Measurements from ENCODE around the gene PPM1J. TPM values are rescaled to one million over a fixed set of nuclear protein-coding genes. Genes with fewer than 3 reads are reported as not detected.

Gene PPM1J
- total and polyA plus RNA-seq, 2 of the 8 experiments (the other 6 are each of a cell fraction or from before 2014, with no cell fraction given): 19.4 to 31.6 TPM

GRCh38 chr1:112687361-112687760 is 27.8 kb downstream of the PPM1J start (continued):
- TF ChIP-seq SUZ12 (IDR thresholded peaks at IDR 0.05; ENCODE audit: low read length) (no peak), EP300 (IDR thresholded peaks at IDR 0.05; ENCODE audit: borderline replicate concordance in 1 of 2, low read depth in 2 of 2, low read length in 2 of 2) (no peak), JUND (IDR thresholded peaks at IDR 0.05; ENCODE audit: low read length) (no peak), SIN3A (conservative IDR thresholded peaks at IDR 0.05 in 1 of 2, IDR thresholded peaks at IDR 0.05 in 1 of 2; ENCODE audit: low read depth in 1 of 2, low read length in 2 of 2) (no peak), E2F6 (IDR thresholded peaks at IDR 0.05) (no peak), RFX5 (IDR thresholded peaks at IDR 0.05; ENCODE audit: borderline replicate concordance, low read depth, low read length) (no peak), BCL11A (IDR thresholded peaks at IDR 0.05; ENCODE audit: low read depth in 2 of 2, low read length in 2 of 2) (no peak), CEBPB (IDR thresholded peaks at IDR 0.05; ENCODE audit: low read depth, low read length) (no peak), POU5F1 (IDR thresholded peaks at IDR 0.05; ENCODE audit: low read depth, low read length) (no peak), CTBP2 (IDR thresholded peaks at IDR 0.05; ENCODE audit: borderline replicate concordance, insufficient read depth, insufficient read length, low read length) (no peak)

Data from H1 (cell line).